ENCODE data around the gene CCT7.

DNA sequence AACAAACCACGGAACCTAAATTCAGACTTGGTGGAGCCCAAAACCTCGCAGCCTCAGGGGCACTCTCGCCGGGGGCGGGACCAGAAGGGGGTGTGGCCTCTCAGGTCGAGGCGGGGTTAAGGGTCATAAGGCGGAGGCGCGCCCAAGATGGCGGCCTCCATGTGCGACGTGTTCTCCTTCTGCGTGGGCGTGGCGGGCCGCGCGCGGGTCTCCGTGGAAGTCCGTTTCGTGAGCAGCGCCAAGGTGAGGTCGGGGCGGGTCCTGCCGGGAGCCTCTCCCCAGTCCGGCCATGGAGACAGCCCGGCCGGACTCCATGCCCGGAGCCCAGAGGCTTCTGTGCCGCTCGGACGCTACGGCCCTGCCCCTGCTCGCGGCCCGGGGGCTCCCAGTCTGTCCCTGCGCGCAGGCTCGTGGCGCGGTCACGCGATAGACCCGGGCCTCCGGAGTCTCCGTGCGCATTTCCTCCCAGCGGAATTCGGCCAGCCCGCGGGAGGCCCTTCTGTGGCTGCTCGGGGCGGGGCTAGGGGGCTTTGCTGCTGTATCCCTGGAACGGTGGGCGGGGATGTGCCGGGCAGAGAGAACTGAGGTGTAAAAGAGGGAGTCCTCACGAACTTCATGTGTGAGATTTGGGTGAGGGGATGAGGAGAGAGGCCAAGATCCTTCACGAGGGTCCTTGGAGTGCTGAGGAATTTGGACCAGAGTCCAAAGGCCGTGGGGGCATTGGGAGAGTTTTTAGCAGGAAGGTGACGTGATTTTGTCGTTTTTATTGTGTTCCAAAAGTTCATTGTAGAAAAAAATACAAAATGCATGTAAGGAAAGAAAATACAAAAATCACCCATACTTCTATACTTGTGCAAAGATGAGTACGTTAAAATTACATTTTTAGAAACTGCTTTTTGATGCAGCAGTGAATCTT, 19.7 kb upstream of the CCT7 start, which contains the start of gene SMYD5:
- TF ChIP-seq, protein P1, sequence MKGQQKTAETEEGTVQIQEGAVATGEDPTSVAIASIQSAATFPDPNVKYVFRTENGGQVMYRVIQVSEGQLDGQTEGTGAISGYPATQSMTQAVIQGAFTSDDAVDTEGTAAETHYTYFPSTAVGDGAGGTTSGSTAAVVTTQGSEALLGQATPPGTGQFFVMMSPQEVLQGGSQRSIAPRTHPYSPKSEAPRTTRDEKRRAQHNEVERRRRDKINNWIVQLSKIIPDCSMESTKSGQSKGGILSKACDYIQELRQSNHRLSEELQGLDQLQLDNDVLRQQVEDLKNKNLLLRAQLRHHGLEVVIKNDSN (IDR thresholded peaks at IDR 0.05) = 0 out of 2 replicates have a peak, but pooled peaks have one; percentile 11
- TF ChIP-seq FOXM1 (IDR thresholded peaks at IDR 0.05; ENCODE audit: borderline replicate concordance, low read depth) (no peak), EGR1 (IDR thresholded peaks at IDR 0.05) (peak; percentile 98), EP300 (IDR thresholded peaks at IDR 0.05; ENCODE audit: borderline replicate concordance) (no peak)
- TF ChIP-seq, protein P2, sequence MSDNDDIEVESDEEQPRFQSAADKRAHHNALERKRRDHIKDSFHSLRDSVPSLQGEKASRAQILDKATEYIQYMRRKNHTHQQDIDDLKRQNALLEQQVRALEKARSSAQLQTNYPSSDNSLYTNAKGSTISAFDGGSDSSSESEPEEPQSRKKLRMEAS (IDR thresholded peaks at IDR 0.05) = peak; percentile 98
- TF ChIP-seq, protein P3, sequence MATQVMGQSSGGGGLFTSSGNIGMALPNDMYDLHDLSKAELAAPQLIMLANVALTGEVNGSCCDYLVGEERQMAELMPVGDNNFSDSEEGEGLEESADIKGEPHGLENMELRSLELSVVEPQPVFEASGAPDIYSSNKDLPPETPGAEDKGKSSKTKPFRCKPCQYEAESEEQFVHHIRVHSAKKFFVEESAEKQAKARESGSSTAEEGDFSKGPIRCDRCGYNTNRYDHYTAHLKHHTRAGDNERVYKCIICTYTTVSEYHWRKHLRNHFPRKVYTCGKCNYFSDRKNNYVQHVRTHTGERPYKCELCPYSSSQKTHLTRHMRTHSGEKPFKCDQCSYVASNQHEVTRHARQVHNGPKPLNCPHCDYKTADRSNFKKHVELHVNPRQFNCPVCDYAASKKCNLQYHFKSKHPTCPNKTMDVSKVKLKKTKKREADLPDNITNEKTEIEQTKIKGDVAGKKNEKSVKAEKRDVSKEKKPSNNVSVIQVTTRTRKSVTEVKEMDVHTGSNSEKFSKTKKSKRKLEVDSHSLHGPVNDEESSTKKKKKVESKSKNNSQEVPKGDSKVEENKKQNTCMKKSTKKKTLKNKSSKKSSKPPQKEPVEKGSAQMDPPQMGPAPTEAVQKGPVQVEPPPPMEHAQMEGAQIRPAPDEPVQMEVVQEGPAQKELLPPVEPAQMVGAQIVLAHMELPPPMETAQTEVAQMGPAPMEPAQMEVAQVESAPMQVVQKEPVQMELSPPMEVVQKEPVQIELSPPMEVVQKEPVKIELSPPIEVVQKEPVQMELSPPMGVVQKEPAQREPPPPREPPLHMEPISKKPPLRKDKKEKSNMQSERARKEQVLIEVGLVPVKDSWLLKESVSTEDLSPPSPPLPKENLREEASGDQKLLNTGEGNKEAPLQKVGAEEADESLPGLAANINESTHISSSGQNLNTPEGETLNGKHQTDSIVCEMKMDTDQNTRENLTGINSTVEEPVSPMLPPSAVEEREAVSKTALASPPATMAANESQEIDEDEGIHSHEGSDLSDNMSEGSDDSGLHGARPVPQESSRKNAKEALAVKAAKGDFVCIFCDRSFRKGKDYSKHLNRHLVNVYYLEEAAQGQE (IDR thresholded peaks at IDR 0.05; ENCODE audit: low read depth) = no peak

All from Ishikawa (cell line).